GM21423 (cell line): Measurements from ENCODE around the gene ZKSCAN8.
"Not testable (repeated sequence)": the region's sequence is repeated elsewhere in the genome, so short reads cannot be mapped to it uniquely, and the experiment has no call there.

Source experiments
- ATAC-seq: cut with Tn5 transposase; IDR thresholded peaks from one replicate; pipeline ENCODE4 v1.9.1; 2021; ENCODE audit warnings: mild to moderate bottlenecking, moderate library complexity; ENCODE audit not compliant: unreplicated experiment

ZKSCAN8 gene

GRCh38 chr6:28141500-28142329, at the start of gene ZKSCAN8:
ZKSCAN8 (plus strand) TSS chr6:28141883; CDS start chr6:28148408, 6,525 bp downstream.
- peak; percentile 80 for ATAC-seq

DNA sequence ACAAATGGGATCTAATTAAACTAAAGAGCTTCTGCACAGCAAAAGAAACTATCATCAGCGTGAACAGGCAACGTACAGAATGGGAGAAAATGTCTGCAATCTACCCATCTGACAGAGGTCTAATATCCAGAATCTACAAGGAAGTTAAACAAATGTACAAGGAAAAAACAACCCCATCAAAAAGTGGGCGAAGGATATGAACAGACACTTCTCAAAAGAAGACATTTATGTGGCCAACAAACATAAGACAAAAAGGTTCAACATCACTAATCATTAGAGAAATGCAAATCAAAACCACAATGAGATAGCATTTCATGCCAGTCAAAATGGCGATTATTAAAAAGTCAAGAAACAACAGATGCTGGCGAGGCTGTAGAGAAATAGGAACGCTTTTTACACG, 39.5 kb upstream of the ZKSCAN8 start:
- not testable (repeated sequence) for ATAC-seq

DNA sequence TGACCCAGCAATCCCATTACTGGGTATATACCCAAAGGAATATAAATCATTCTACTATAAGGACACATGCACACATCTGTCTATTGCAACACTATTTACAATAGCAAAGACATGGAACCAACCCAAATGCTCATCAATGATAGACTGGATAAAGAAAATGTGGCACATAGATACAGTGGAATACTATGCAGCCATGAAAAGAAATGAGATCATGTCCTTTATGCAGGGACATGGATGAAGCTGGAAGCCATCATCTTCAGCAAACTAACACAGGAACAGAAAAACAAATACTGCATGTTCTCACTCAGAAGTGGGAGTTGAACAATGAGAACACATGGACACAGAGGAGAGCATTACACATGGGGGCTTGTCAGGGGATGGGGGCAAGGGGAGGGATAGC, 39.0 kb upstream of the ZKSCAN8 start:
- not testable (repeated sequence) for ATAC-seq

DNA sequence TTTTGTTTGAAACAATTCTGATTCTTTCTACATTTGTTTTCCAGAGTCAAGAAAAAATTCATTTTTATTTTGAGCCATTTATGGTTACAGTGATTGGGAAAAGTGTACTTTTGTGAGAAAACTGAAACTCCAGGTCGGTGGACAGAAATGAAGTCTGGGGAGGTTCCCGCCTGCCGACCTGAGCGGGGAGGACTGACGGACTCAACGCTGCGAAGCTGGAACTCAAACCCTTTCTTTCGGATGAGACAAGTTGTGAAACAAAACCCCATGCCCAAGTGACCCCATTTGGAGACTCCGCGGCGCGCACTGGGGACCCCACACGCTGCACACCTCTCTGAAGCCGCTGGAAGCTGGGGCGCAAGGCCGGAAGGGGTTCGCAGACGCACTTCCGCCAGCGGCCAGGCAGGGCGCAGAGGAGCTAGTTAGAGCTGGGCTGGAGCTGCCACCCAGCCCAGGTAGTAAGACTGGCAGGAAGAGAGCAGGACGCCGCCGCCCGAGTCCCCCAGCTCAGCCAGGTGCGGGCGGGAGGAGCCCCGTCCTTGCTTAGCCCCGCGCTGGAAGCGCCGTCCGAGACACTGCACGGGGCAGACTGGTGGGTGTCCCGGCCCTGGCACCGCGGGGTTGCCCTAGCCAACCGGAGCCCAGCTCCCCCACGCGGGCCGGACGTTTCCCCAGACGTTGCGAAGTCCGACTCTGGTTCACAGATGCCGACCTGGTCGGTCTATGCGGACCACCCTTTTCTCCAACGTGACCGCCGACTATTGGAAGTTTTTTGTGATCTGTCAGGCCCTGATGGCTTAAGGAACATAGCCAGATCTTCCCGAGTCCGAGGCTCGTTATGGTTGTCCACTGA, 37.1 kb upstream of the ZKSCAN8 start:
- ATAC-seq, result peak; percentile 98

DNA sequence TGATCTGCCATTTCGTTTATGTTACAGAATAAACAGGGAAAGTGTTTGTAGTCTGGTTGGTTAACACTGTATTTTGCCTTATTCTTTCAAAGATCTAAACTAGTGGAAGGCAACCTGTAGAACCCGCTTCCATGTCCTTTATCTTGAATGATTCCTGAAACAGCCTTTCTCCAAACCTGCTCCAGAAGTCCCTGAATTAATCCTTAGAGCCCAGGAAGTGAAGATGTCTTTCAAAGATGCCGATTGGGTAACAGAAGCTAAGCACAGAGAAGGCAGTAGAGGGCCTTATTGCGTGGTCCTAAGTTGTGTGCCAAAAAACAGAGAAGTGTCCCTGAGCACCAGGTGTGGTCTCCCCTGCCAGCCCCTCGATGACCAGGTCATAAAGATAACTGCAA, 36.4 kb upstream of the ZKSCAN8 start:
- no peak for ATAC-seq

DNA sequence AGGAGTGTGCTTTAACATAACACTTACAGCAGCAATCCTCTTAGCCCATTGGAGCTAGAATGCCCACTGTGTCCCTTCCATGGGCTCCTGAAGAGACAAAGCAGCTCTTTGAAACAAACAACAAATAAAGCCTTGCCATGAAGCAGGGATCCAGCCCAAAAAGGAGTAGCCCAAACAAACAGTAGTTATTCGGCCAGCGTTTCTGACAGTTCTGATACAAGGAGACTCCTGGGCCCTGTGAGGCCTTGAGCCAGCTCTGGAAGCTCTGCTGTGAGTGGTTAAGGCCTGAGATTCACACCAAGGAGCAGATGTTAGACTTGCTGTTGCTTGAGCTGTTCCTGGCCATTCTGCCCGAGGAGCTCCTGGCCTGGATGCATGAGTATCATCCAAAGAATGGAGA, 34.2 kb upstream of the ZKSCAN8 start:
- no peak for ATAC-seq

- ATAC-seq, result no peak
These were observed 29.7 kb upstream of the ZKSCAN8 start for GRCh38 chr6:28111964-28112363.

- no peak for ATAC-seq
These were observed 25.9 kb upstream of the ZKSCAN8 start for GRCh38 chr6:28115799-28116198.

DNA sequence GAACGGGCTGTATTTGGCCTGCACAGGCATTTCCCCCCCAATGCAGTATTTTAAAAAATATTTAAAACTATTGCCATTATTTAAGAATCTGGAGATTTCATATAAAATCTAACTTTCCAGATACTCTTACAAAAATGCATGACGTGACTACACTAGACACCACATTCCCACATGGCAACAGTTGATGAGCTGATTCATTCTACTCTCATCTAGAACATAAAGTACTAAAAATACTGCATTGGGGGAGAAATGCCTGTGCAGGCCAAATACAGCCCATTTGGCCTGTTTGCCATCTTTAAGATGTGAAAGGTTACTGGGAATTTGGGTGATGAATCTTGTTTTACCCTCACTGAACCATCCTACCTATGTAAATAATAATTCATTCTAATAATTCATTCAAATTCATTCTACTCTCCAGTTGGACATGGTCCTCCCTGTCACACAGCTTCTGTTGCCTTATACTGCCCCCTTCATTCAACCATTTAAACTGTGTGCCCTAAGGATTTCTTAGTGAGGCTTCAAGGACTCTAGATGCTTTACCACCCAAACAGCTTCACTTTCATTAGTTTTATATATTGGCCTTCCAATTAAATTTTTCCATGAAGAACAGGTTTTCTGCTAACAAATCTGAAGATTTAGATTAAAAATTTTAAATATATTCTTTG, 24.2 kb upstream of the ZKSCAN8 start:
- no peak for ATAC-seq

- no peak for ATAC-seq
These were observed 23.5 kb upstream of the ZKSCAN8 start for GRCh38 chr6:28118217-28118616.

DNA sequence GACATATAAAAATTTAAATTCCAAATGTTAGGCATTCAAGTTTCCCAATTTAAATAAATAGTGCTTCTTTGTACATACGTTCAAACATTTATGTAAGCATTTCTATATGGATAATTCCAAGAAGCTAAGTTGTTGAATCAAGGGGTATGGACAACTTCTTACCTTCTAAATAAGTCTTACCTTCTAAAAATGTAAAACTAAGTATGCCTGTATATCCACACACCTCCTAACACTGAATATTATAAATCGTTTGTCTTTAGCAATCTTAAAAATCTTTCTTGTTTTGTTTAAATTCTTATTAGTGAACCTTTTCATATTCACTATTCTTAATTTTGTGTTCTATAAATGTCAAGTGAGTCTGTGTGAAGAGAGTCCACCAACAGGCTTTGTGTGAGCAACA, 19.8 kb upstream of the ZKSCAN8 start:
- ATAC-seq, result no peak

DNA sequence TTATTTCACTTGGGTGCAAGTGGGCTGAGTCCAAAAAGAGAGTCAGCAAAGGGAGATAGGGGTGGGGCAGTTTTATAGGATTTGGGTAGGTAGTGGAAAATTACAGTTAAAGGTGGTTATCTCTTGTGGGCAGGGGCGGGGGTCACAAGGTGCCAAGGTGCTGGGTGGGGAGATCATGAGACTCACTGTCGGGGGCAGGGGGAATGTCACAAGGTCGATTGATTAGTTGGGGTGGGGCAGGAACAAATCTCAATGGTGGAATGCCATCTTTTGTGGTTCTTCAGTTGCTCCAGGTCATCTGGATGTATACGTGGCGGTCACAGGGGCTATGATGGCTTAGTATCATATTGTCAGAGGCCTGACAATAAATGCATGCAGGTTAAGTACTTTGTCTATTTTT, 19.4 kb upstream of the ZKSCAN8 start:
- ATAC-seq, result not testable (repeated sequence)

GRCh38 chr6:28124350-28124970, 17.2 kb upstream of the ZKSCAN8 start, which contains the start of gene ZSCAN16:
ZSCAN16 (plus strand) TSS chr6:28124609; CDS start chr6:28125444, 835 bp downstream.
- ATAC-seq, result peak; percentile 96

GRCh38 chr6:28124971-28125353, 16.7 kb upstream of the ZKSCAN8 start:
- ATAC-seq, result no peak

DNA sequence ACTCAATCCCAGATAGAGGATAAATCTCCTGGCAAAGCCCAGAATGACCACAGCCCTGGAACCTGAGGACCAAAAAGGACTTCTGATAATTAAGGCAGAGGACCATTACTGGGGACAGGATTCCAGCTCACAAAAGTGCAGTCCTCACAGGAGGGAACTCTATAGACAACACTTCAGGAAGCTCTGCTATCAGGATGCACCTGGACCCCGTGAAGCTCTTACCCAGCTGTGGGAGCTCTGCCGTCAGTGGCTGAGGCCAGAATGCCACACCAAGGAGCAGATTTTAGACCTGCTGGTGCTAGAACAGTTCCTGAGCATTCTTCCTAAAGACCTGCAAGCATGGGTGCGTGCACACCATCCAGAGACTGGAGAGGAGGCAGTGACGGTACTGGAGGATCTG, 16.3 kb upstream of the ZKSCAN8 start:
- ATAC-seq, result no peak

DNA sequence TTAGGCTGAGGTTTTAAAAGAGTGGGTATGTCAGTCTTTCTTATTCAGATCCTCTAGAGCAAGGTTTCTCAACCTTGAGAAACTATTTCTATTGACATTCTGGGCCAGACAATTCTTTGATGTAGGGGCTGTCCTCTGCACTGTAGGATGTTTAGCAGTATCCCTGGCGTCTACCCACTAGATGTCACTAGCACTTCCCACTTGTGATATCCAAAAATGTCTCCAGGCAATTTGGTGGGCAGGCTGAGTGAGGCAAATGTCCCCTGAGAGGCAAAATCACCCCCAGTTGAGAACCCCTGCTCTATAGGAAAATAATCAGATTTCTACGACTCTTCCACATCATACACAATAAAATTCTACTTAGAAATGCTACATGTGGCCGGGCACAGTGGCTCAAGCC, 7.7 kb upstream of the ZKSCAN8 start:
- ATAC-seq, result no peak

DNA sequence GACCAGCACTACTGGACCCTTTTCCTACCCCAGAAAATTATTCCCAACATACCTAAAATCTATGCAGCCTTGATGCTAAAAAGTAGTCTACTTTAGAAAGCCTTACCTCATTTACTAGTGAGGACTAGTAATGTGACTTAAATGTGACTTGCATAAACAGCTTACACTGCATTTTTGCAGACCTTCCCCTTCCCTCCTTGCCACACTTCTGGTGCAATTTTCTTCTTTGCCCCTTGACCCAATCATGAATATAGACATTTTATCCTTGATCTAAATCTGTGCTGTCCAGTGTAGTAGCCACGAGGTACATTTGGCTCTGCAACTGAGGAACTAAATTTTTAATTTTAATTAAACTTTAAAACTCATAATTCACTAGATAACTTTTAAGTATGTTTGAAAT, 7.0 kb upstream of the ZKSCAN8 start:
- no peak for ATAC-seq

GRCh38 chr6:28135393-28135792, 6.3 kb upstream of the ZKSCAN8 start:
- ATAC-seq, result no peak

DNA sequence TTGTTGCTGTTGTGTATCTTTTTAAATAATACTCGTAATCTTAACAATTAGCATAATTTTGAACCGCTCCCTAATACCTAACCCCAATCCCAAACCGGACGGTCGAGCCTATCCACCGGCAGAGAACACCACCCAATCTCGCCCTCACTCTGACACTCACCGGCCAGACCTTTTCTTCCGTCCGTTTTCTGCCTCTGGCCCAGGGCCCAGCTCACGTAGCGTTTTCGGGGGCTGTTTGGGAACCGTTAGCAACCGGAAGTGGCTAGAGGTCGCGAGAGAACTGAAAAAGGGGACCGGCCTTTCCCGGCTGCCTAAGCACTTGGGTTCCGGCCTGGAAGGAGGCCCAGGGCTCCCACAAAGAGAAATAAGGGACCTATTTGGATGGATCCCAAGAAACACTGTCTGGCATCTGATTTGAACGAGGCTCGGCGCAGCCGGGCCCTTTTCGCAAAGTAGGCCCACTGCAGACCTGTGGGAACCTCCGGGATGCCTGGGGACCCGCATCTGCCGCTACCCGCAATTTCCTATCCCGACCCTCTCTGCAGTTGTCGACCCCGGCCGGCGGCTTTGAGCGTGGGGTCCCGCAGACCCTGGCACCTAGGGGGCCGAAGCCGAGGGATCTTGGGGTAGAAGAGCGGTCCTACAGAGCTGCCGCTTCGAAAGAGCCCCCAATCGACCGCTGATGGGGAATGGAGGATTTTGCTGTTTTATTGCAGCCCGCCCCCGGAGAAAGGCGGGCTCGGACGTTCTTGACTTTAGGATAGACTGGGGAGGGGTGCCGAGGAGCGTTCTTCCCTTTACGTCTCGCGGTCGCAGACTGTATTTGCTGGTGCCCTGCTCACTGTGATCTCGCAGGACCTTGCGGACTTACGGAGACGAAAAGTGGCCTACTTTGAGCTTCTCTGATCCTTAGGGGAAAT, 4.8 kb upstream of the ZKSCAN8 start:
- ATAC-seq, result peak; percentile 58

- no peak for ATAC-seq
These were observed 4.1 kb upstream of the ZKSCAN8 start for GRCh38 chr6:28137505-28137981.
